ENCODE measurements around the gene CCR7. TPM values are rescaled to one million over a fixed set of nuclear protein-coding genes. Genes with fewer than 3 reads are reported as not detected.

CCR7 gene
- total RNA-seq, 1 donor from 2014 or later = not detected

- TF ChIP-seq CTCF (IDR thresholded peaks at IDR 0.05; ENCODE audit: insufficient read depth, low read depth, low read length) = no peak
- no peak for TF ChIP-seq EZH2 (IDR thresholded peaks at IDR 0.05; ENCODE audit: insufficient read depth, low read length)
- Mint-ChIP-seq H3K27me3 (ENCODE audit: low read depth, unreplicated experiment) (peaks cover 5% of the 10 kb centered on the region), H3K4me1 (ENCODE audit: low read depth, unreplicated experiment) (peaks cover 15% of the 10 kb centered on the region), H3K9me3 (ENCODE audit: unreplicated experiment) (peaks cover 13% of the 10 kb centered on the region), H3K36me3 (ENCODE audit: low read depth, unreplicated experiment) (no peaks in the 10 kb centered on the region), H3K4me3 (ENCODE audit: unreplicated experiment) (no peak overlapping the region), H3K27ac (ENCODE audit: unreplicated experiment) (no peak overlapping the region)
- no peaks in the 10 kb centered on the region for H3K36me3 ChIP-seq (ENCODE audit: insufficient read depth, low read length)
- no peak for FAIRE-seq
- peaks cover 4% of the 10 kb centered on the region for H3K27me3 ChIP-seq (ENCODE audit: insufficient read depth, low read length)
- no peak overlapping the region for H3K9ac ChIP-seq (ENCODE audit: low read length)
- no peak for DNase-seq (ENCODE audit: low read depth)
- no peak overlapping the region for H3K4me2 ChIP-seq (ENCODE audit: low read length)
- H4K20me1 ChIP-seq (ENCODE audit: insufficient read depth, low read length) = no peaks in the 10 kb centered on the region
- no peak overlapping the region for H2AFZ ChIP-seq (ENCODE audit: low read depth, low read length)
- peaks cover 26% of the 10 kb centered on the region for H3K4me1 ChIP-seq (ENCODE audit: insufficient read depth, low read length)
- H3K79me2 ChIP-seq (ENCODE audit: insufficient read depth, low read length) = no peaks in the 10 kb centered on the region
- H3K27ac ChIP-seq (ENCODE audit: low read depth, low read length) = no peak overlapping the region
- no peaks in the 10 kb centered on the region for H3K9me3 ChIP-seq (ENCODE audit: insufficient read depth, low read depth, low read length)
- H3K4me3 ChIP-seq (ENCODE audit: insufficient read depth, low read depth, low read length) = no peak overlapping the region
These were observed 42.3 kb downstream of the CCR7 start for GRCh38 chr17:40522961-40523310.

- Mint-ChIP-seq H3K27ac (ENCODE audit: unreplicated experiment) (no peak overlapping the region), H3K4me1 (ENCODE audit: low read depth, unreplicated experiment) (peaks cover 16% of the 10 kb centered on the region), H3K36me3 (ENCODE audit: low read depth, unreplicated experiment) (no peaks in the 10 kb centered on the region), H3K4me3 (ENCODE audit: unreplicated experiment) (no peak overlapping the region), H3K9me3 (ENCODE audit: unreplicated experiment) (peaks cover 13% of the 10 kb centered on the region), H3K27me3 (ENCODE audit: low read depth, unreplicated experiment) (peaks cover 5% of the 10 kb centered on the region)
- DNase-seq (ENCODE audit: low read depth) (no peak), FAIRE-seq (no peak)
- H3K79me2 ChIP-seq (ENCODE audit: insufficient read depth, low read length) = no peaks in the 10 kb centered on the region
- no peak overlapping the region for H3K4me3 ChIP-seq (ENCODE audit: insufficient read depth, low read depth, low read length)
- no peaks in the 10 kb centered on the region for H3K36me3 ChIP-seq (ENCODE audit: insufficient read depth, low read length)
- H3K27ac ChIP-seq (ENCODE audit: low read depth, low read length) = peak overlapping the region; percentile 43
- H4K20me1 ChIP-seq (ENCODE audit: insufficient read depth, low read length) = no peaks in the 10 kb centered on the region
- TF ChIP-seq CTCF (IDR thresholded peaks at IDR 0.05; ENCODE audit: insufficient read depth, low read depth, low read length) (no peak), EZH2 (IDR thresholded peaks at IDR 0.05; ENCODE audit: insufficient read depth, low read length) (no peak)
- peak overlapping the region; percentile 3 for H3K9ac ChIP-seq (ENCODE audit: low read length)
- no peak overlapping the region for H2AFZ ChIP-seq (ENCODE audit: low read depth, low read length)
- no peaks in the 10 kb centered on the region for H3K9me3 ChIP-seq (ENCODE audit: insufficient read depth, low read depth, low read length)
- peak overlapping the region; percentile 7 for H3K4me2 ChIP-seq (ENCODE audit: low read length)
- peaks cover 26% of the 10 kb centered on the region for H3K4me1 ChIP-seq (ENCODE audit: insufficient read depth, low read length)
- H3K27me3 ChIP-seq (ENCODE audit: insufficient read depth, low read length) = peaks cover 2% of the 10 kb centered on the region
These were observed 42.9 kb downstream of the CCR7 start for GRCh38 chr17:40522250-40522960.

- H3K27me3 Mint-ChIP-seq (ENCODE audit: low read depth, unreplicated experiment) = no peaks in the 10 kb centered on the region
- H3K4me3 Mint-ChIP-seq (ENCODE audit: unreplicated experiment) = no peak overlapping the region
- no peak for FAIRE-seq
- H3K27ac ChIP-seq (ENCODE audit: low read depth, low read length) = peak overlapping the region; percentile 59
- peak overlapping the region; percentile 2 for H2AFZ ChIP-seq (ENCODE audit: low read depth, low read length)
- no peaks in the 10 kb centered on the region for H3K9me3 ChIP-seq (ENCODE audit: insufficient read depth, low read depth, low read length)
- peaks cover 29% of the 10 kb centered on the region for H3K4me1 Mint-ChIP-seq (ENCODE audit: low read depth, unreplicated experiment)
- no peak overlapping the region for H3K4me3 ChIP-seq (ENCODE audit: insufficient read depth, low read depth, low read length)
- peak overlapping the region; percentile 29 for H3K4me2 ChIP-seq (ENCODE audit: low read length)
- no peak for DNase-seq (ENCODE audit: low read depth)
- peaks cover 13% of the 10 kb centered on the region for H3K9me3 Mint-ChIP-seq (ENCODE audit: unreplicated experiment)
- H3K27me3 ChIP-seq (ENCODE audit: insufficient read depth, low read length) = no peaks in the 10 kb centered on the region
- H3K36me3 Mint-ChIP-seq (ENCODE audit: low read depth, unreplicated experiment) = no peaks in the 10 kb centered on the region
- no peak for TF ChIP-seq CTCF (IDR thresholded peaks at IDR 0.05; ENCODE audit: insufficient read depth, low read depth, low read length)
- no peak for TF ChIP-seq EZH2 (IDR thresholded peaks at IDR 0.05; ENCODE audit: insufficient read depth, low read length)
- peak overlapping the region; percentile 92 for H3K27ac Mint-ChIP-seq (ENCODE audit: unreplicated experiment)
- H3K79me2 ChIP-seq (ENCODE audit: insufficient read depth, low read length) = no peaks in the 10 kb centered on the region
- peaks cover 37% of the 10 kb centered on the region for H3K4me1 ChIP-seq (ENCODE audit: insufficient read depth, low read length)
- H3K9ac ChIP-seq (ENCODE audit: low read length) = peak overlapping the region; percentile 51
- H3K36me3 ChIP-seq (ENCODE audit: insufficient read depth, low read length) = no peaks in the 10 kb centered on the region
- no peaks in the 10 kb centered on the region for H4K20me1 ChIP-seq (ENCODE audit: insufficient read depth, low read length)
These were observed 44.2 kb downstream of the CCR7 start for GRCh38 chr17:40520991-40521453.

Measured in astrocyte (in vitro differentiated cells and primary cell).